Heart right ventricle (tissue), 16 donors: Measurements from ENCODE around the gene ABCA3. TPM values are rescaled to one million over a fixed set of nuclear protein-coding genes. Genes with fewer than 3 reads are reported as not detected.

Experiments used
- ATAC-seq, 8 donors: fragments of 200-7000 bp; cut with Tn5 transposase; one replicate each; pipeline ENCODE4 v1.9.1; 2020; ENCODE audit warnings: mild to moderate bottlenecking in 8 of 8, moderate library complexity in 8 of 8, moderate number of reproducible peaks in 1 of 8
- DNase-seq, 2 donors: peaks; one replicate each; pipeline ENCODE4 v3.0.0-alpha.2; 2020
- H3K27ac ChIP-seq, 10 donors: fragments of 200-600 bp; sonication (generic) in 2 of 10; one replicate each; pipeline versions ENCODE4 v1.5.0 to v1.8.0; 2020 to 2022; ENCODE audit warnings: mild to moderate bottlenecking in 3 of 10
- H3K27me3 ChIP-seq, 7 donors: fragments of 200-600 bp; one replicate each; pipeline ENCODE4 v1.8.0; 2021 to 2022; ENCODE audit warnings: mild to moderate bottlenecking in 2 of 7
- H3K36me3 ChIP-seq, 9 donors: fragments of 200-600 bp; sonication (generic) in 1 of 9; one replicate each; pipeline versions ENCODE4 v1.5.0 to v1.8.0; 2020 to 2022; ENCODE audit warnings: mild to moderate bottlenecking in 2 of 9
- H3K4me1 ChIP-seq, 9 donors: fragments of 200-600 bp; sonication (generic) in 1 of 9; one replicate each; pipeline versions ENCODE4 v1.5.0 to v1.8.0; 2020 to 2022; ENCODE audit warnings: mild to moderate bottlenecking in 4 of 9
- H3K4me3 ChIP-seq, 10 donors: fragments of 200-600 bp; sonication (generic) in 2 of 10; one replicate each; pipeline versions ENCODE4 v1.5.0 to v1.8.0; 2020 to 2022; ENCODE audit warnings: mild to moderate bottlenecking in 7 of 10, moderate library complexity in 2 of 10
- H3K9me3 ChIP-seq, 11 donors: fragments of 200-600 bp in 10 of 11; sonication (generic) in 2 of 11; one replicate each; pipeline versions ENCODE4 v1.5.0 to v1.8.0; 2013 to 2022; ENCODE audit warnings: mild to moderate bottlenecking in 2 of 11, control low read depth in 1 of 11, moderate library complexity in 1 of 11
- WGBS, 2 donors: extraction: QIAGEN DNeasy Blood & Tissue Kit; methylation state at CpG; one replicate each; pipeline ENCODE4 v1.1.7; 2013; ENCODE audit warnings: inconsistent platforms in 1 of 2; 5-methylcytosine and 5-hydroxymethylcytosine counted together
- intact Hi-C, 10 donors: fragments of 100-400 bp; cut with DNase I; formaldehyde crosslinking; loops; one replicate each; pipeline versions ENCODE4 v1.11.1 to v1.14.2; 2022
- polyA plus RNA-seq, 2 donors: library from polyadenylated mRNA; stranded (reverse); fragments of 200-250 nt; gene quantifications; one replicate each; pipeline ENCODE4 v1.2.3, GENCODE V29; 2013
- total RNA-seq, 10 donors: library from RNA; stranded (reverse); fragmentation: NEBNext Ultra II Directional in 3 of 10; extraction: Animal tissue kit (Norgen Biotek cat#: 25700) in 3 of 10; gene quantifications; one replicate each; pipeline versions ENCODE4 v1.2.1 to v1.2.4, GENCODE V29; 2021 to 2023
- TF ChIP-seq, protein P1 (sequence below), 9 donors: fragments of 200-600 bp; sonication (generic) in 2 of 9; IDR thresholded peaks; one replicate each; pipeline versions ENCODE4 v1.5.0 to v1.8.0; 2021 to 2022; ENCODE audit warnings: antibody characterized with exemption in 9 of 9, mild to moderate bottlenecking in 5 of 9, moderate library complexity in 1 of 9
- donor health status: Arrhythmogenic right ventricular cardiomyopathy.
- donor health status: ischemic (EF 13 %, LVEDD 7.1; RV severe dilation, severe dysfunction).
- donor health status: healthy with polysubstance abuse.
- donor health status: DM: no; HTN: yes; CAD: no.
- donor health status: DM: no; HTN: no; CAD: no.
- donor health status: ischemic (EF 25% LVEDD 6.9; RV normal size, moderate dysfunction).
- donor health status: ischemic (EF 25% LVEDD 5.7; RV mildly dilated, moderate dysfunction).
- donor health status: healthy.
- donor health status: DM: yes; HTN: yes; CAD: no.
- donor health status: Ischemic cardiomyopathy.
- donor health status: ischemic (EF 35%, LVEDD 5.7; RV mildly dilated, moderate dysfunction).
- donor health status: nonischemic (EF 11% LVEDD 7.7; RV severe dilation, severe dysfunction).
- donor health status: DM: yes; HTN: yes; CAD: no.
- donor health status: PGD.
- donor health status: ischemic (EF 29% LVEDD 5.4; RV normal size, mild dysfunction).
- donor health status: nonischemic (EF 23%, LVEDD 6.1; RV moderate dilation, normal function).

The ABCA3 gene
- total and polyA plus RNA-seq, 12 donors, result 4.9 to 12.5 (median 9.2) TPM

DNA sequence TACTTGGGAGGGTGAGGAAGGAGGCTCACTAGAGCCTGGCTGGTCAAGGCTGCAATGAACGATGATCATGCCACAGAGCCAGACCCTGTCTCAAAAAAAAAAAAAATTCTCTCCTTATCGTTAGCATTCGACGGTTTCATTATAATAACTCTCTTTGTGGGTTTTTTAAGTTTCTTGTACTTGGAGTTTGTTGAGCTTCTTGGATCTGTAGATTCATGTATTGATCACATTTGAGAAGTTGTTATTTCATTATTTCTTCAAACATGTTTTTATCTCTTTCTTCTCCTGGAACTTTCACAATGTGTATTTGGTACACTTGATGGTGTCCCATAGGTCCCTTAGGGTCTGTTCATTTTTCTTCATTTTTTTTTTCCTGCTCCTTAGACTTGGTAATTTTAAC lies 16.8 kb upstream of the ABCA3 start:
- Histone ChIP-seq H3K4me1 (no peaks in the 10 kb centered on the region), H3K9me3 (no peaks in the 10 kb centered on the region), H3K4me3 (no peak overlapping the region), H3K36me3 (peaks cover 0 to 2% (median 0%) of the 10 kb centered on the region in 9 donors), H3K27me3 (peaks cover 0 to 33% (median 11%) of the 10 kb centered on the region in 7 donors), H3K27ac (no peak overlapping the region)
- intact Hi-C loops, result no loop called here
- ATAC-seq, result no peak
- TF ChIP-seq, protein P1, sequence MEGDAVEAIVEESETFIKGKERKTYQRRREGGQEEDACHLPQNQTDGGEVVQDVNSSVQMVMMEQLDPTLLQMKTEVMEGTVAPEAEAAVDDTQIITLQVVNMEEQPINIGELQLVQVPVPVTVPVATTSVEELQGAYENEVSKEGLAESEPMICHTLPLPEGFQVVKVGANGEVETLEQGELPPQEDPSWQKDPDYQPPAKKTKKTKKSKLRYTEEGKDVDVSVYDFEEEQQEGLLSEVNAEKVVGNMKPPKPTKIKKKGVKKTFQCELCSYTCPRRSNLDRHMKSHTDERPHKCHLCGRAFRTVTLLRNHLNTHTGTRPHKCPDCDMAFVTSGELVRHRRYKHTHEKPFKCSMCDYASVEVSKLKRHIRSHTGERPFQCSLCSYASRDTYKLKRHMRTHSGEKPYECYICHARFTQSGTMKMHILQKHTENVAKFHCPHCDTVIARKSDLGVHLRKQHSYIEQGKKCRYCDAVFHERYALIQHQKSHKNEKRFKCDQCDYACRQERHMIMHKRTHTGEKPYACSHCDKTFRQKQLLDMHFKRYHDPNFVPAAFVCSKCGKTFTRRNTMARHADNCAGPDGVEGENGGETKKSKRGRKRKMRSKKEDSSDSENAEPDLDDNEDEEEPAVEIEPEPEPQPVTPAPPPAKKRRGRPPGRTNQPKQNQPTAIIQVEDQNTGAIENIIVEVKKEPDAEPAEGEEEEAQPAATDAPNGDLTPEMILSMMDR (IDR thresholded peaks at IDR 0.05), result no peak
- DNase-seq, result no peak
- 94 to 96% methylated on average over 4 of the region's 4 CpGs for WGBS, 2 donors

- H3K27me3 ChIP-seq, result peaks cover 0 to 25% (median 0%) of the 10 kb centered on the region in 7 donors
- intact Hi-C loops, result no loop called here
- TF ChIP-seq, protein P1 (IDR thresholded peaks at IDR 0.05), result no peak
- no peaks in the 10 kb centered on the region for H3K36me3 ChIP-seq
- ATAC-seq, result no peak
- no peak for DNase-seq
- no peaks in the 10 kb centered on the region for H3K9me3 ChIP-seq
- no peaks in the 10 kb centered on the region for H3K4me1 ChIP-seq
- no peak overlapping the region for H3K27ac ChIP-seq
- 88 to 97% methylated on average over 1 of the region's 1 CpG for WGBS, 2 donors
- no peak overlapping the region for H3K4me3 ChIP-seq
Measured at GRCh38 chr16:2350500-2350899, 10.0 kb upstream of the ABCA3 start.

DNA sequence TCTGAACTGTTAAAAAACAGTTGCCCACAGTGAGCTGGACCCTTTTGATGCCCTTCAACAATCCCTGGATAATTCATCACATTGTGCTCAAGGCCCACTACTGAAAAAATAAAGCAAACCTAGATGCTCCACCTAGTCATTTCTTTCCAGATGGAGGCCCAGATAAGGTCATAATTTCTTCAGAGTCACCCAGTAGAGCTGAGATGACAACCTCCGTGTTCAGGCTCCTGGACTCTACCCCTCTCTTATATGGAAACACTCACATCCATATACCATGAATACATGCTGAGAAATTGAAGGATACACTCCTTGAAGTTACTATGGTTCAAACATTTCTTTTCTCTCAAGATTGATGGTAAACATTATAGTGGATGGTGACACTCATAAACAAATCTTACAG lies 2.7 kb upstream of the ABCA3 start:
- Histone ChIP-seq H3K4me3 (no peak overlapping the region), H3K4me1 (peaks cover 0 to 21% (median 15%) of the 10 kb centered on the region in 9 donors), H3K27me3 (peaks cover 0 to 34% (median 0%) of the 10 kb centered on the region in 7 donors), H3K36me3 (no peaks in the 10 kb centered on the region), H3K9me3 (peaks cover 0 to 2% (median 0%) of the 10 kb centered on the region in 11 donors), H3K27ac (no peak overlapping the region)
- no peak for ATAC-seq
- DNase-seq, result no peak
- TF ChIP-seq, protein P1 (IDR thresholded peaks at IDR 0.05), result no peak
- WGBS, 2 donors, result 75 to 82% methylated on average over 1 of the region's 1 CpG
- intact Hi-C loops, result loop anchor here in 8 of 10 donors (2.0 to 10.0 kb wide), 7 partner anchors 79 to 159 kb away; partner anchors contain the start of gene CCNF (in 2 of the 8)

DNA sequence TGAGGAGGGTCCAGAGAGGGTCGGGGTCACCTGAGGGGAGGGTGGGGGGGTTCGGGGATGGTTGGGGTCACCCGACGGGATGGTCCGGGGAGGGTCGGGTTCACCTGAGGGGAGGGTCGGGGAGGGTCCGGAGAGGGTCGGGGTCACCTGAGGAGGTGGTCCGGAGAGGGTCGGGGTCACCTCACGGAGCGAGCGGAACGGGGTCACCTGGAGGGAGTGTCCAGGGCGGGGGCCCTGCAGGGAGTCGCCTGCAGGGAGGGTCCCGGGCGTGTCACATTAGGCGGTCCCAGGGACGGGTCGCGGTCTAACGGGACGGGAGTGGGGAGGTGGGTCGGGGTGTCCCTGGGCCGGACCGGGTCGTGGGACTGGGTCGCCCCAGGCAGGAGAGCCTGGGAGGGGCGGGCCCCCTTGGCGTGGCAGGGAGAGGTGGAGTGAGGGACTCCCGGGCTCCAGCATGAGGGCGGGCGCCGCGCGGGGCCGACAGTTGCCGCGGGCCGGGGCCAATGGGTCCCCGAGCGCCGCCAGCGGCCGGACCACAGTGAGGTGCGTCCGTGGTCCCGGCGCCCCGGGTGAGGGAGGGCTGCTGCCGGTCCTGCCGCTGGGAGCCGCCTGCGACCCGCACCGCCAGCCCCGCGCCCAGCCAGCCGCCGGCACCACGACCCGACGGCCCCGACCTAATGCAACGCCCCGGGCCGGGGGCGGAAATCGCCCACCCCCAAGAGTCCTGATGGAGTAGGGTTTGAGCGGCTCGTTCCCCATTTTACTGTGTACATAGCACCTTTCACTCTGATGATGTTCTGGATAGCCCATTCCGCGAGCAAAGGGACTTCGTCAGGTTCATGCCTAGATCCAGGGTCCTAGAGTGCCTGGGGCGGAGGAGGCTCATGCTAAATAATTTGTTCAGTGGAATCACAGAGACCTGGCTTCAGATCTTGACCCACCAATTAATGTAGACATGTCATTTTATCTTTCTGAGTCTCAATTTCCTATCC lies 1.2 kb upstream of the ABCA3 start:
- Histone ChIP-seq H3K4me3 (peak overlapping the region in 5 of 10 donors; percentile 9 to 28 (median 17)), H3K27me3 (peaks cover 0 to 34% (median 0%) of the 10 kb centered on the region in 7 donors), H3K9me3 (peaks cover 0 to 2% (median 0%) of the 10 kb centered on the region in 11 donors), H3K27ac (no peak overlapping the region), H3K36me3 (no peaks in the 10 kb centered on the region), H3K4me1 (peaks cover 0 to 21% (median 15%) of the 10 kb centered on the region in 9 donors)
- intact Hi-C loops, result loop anchor here in 9 of 10 donors (1.0 to 10.0 kb wide), 12 partner anchors 81 to 161 kb away; partner anchors contain the start of gene CCNF (in 2 of the 9)
- ATAC-seq, result peak in 1 of 8 donors; percentile 20
- TF ChIP-seq, protein P1 (IDR thresholded peaks at IDR 0.05), result no peak
- 17 to 20% methylated on average over 62 to 77 of the region's 77 CpGs for WGBS, 2 donors
- peak; percentile 13 to 32 for DNase-seq
